ENCODE data around the gene MCTP2. TPM values are rescaled to one million over a fixed set of nuclear protein-coding genes. Genes with fewer than 3 reads are reported as not detected.

Gene MCTP2
- total RNA-seq, 1 donor from 2014 or later, result 93.2 TPM

DNA sequence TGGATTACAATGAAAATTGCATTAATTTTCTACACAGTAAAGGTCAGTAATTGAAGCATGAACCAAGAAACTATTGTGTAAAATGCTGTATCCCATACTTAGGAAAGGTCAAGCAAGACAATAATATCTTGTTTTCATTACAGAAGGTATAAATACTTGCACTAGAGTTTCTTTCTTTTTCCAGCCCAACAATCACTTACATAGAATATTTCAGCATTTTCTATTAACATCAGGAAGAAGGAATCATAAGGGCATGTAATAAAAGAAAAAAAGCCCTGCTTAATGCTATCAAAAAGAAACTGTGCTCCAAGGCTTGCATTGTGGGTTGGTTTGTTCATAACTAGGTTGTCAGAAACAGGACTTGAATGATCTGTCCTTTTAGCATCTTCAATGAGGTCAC is 215.1 kb downstream of the MCTP2 start:
- Mint-ChIP-seq H3K9me3 (no peaks in the 10 kb centered on the region), H3K4me3 (no peak overlapping the region), H3K36me3 (ENCODE audit: low read depth) (peaks cover 23% of the 10 kb centered on the region), H3K4me1 (ENCODE audit: low read depth) (no peaks in the 10 kb centered on the region), H3K27ac (no peak overlapping the region), H3K27me3 (ENCODE audit: insufficient read depth) (no peaks in the 10 kb centered on the region)
- intact Hi-C loops (cut with micrococcal nuclease), result no loop called here
- DNase-seq (ENCODE audit: low spot score), result no peak

DNA sequence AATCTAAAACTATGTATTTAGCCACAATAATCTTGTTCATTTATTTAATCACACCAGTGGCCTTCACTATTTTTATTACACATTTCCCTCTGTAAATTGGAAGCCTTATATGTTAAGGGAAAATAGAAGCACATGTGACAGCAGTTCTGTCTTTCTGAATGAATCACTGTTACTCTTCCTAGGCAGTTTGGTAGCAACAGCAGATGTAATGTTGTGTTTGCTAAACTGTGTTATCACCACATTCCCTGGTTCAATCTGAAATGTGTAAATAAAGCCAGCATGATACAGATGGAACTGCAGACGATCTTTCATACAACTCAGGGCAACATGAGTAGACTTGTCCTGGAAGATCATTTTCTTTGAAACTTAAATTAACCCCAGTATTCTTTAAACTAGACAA is 220.1 kb downstream of the MCTP2 start:
- Mint-ChIP-seq H3K4me1 (ENCODE audit: low read depth) (no peaks in the 10 kb centered on the region), H3K27ac (no peak overlapping the region), H3K27me3 (ENCODE audit: insufficient read depth) (no peaks in the 10 kb centered on the region), H3K9me3 (no peaks in the 10 kb centered on the region), H3K36me3 (ENCODE audit: low read depth) (peaks cover 8% of the 10 kb centered on the region), H3K4me3 (no peak overlapping the region)
- intact Hi-C loops (cut with micrococcal nuclease), result no loop called here
- no peak for DNase-seq (ENCODE audit: low spot score)

- H3K4me1 Mint-ChIP-seq (ENCODE audit: low read depth), result no peaks in the 10 kb centered on the region
- peaks cover 18% of the 10 kb centered on the region for H3K36me3 Mint-ChIP-seq (ENCODE audit: low read depth)
- no peak overlapping the region for H3K4me3 Mint-ChIP-seq
- DNase-seq (ENCODE audit: low spot score), result no peak
- no peaks in the 10 kb centered on the region for H3K9me3 Mint-ChIP-seq
- intact Hi-C loops (cut with micrococcal nuclease), result no loop called here
- no peaks in the 10 kb centered on the region for H3K27me3 Mint-ChIP-seq (ENCODE audit: insufficient read depth)
- H3K27ac Mint-ChIP-seq, result no peak overlapping the region
Observed at GRCh38 chr15:94453227-94453988, 222.0 kb downstream of the MCTP2 start.

DNA sequence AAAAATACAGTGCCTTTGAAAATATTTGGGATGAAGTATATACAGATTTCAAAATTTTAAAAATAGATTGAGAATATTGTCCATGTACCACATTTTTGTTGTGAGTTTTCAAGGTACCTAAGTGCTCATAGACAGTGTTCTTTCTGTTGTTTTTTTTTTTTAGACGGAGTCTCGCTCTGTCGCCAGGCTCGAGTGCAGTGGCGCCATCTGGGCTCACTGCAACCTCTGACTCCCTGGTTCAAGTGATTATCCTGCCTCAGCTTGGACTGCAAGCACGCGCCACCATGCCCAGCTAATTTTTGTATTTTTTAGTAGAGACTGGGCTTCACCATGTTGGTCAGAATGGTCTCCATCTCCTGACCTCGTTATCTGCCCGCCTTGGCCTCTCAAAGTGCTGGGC is 223.9 kb downstream of the MCTP2 start:
- Mint-ChIP-seq H3K9me3 (no peaks in the 10 kb centered on the region), H3K27me3 (ENCODE audit: insufficient read depth) (no peaks in the 10 kb centered on the region), H3K27ac (no peak overlapping the region), H3K4me1 (ENCODE audit: low read depth) (no peaks in the 10 kb centered on the region), H3K36me3 (ENCODE audit: low read depth) (peaks cover 28% of the 10 kb centered on the region), H3K4me3 (no peak overlapping the region)
- intact Hi-C loops (cut with micrococcal nuclease), result no loop called here
- DNase-seq (ENCODE audit: low spot score), result no peak

GRCh38 chr15:94456226-94456625 is 224.9 kb downstream of the MCTP2 start:
- no peak overlapping the region for H3K4me3 Mint-ChIP-seq
- intact Hi-C loops (cut with micrococcal nuclease), result no loop called here
- H3K4me1 Mint-ChIP-seq (ENCODE audit: low read depth), result no peaks in the 10 kb centered on the region
- peaks cover 30% of the 10 kb centered on the region for H3K36me3 Mint-ChIP-seq (ENCODE audit: low read depth)
- no peak overlapping the region for H3K27ac Mint-ChIP-seq
- no peaks in the 10 kb centered on the region for H3K9me3 Mint-ChIP-seq
- no peaks in the 10 kb centered on the region for H3K27me3 Mint-ChIP-seq (ENCODE audit: insufficient read depth)
- DNase-seq (ENCODE audit: low spot score), result no peak

DNA sequence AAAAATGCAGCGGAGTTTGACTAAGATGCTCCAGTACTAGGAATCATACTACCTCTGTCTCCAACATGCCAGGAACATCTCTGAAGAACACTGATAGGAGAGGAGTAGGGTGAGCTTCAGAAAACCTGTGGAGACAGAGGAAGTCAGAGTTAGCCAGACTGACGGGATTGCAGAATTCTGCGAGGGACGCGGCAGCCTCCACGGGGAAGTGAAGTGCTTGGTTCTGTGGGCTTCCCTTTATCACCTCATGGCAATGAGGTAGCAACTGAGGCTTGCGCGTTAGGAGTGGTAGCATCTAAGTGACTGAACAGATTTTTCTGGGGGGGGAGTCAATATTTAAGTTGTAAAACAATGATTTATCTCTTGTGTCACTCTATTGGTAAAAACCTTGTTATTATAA is 226.3 kb downstream of the MCTP2 start:
- Mint-ChIP-seq H3K4me1 (ENCODE audit: low read depth) (no peaks in the 10 kb centered on the region), H3K9me3 (no peaks in the 10 kb centered on the region), H3K36me3 (ENCODE audit: low read depth) (peaks cover 30% of the 10 kb centered on the region), H3K27me3 (ENCODE audit: insufficient read depth) (no peaks in the 10 kb centered on the region), H3K4me3 (no peak overlapping the region), H3K27ac (no peak overlapping the region)
- DNase-seq (ENCODE audit: low spot score), result no peak
- intact Hi-C loops (cut with micrococcal nuclease), result no loop called here

DNA sequence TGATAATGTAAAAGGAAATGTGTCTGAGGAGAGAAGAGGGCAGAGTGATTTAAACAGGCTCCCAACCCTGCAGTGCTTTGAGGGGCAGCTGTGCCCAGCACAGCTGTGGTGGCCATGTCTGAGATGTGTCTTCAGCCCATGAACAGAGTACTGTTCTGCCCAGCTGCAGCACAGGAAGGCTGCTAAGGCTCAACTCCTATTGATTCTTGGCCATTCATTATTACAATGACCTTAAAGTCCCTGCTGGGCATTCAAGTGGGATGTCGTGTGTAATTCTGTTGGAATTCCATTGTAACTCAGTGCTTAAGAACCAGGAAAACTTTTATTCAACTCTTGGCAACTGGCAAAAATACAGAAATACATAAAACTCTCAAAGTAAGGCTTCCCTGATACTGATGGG is 229.3 kb downstream of the MCTP2 start:
- intact Hi-C loops (cut with micrococcal nuclease), result no loop called here
- Mint-ChIP-seq H3K4me1 (ENCODE audit: low read depth) (no peaks in the 10 kb centered on the region), H3K4me3 (no peak overlapping the region), H3K27me3 (ENCODE audit: insufficient read depth) (no peaks in the 10 kb centered on the region), H3K9me3 (no peaks in the 10 kb centered on the region), H3K27ac (no peak overlapping the region), H3K36me3 (ENCODE audit: low read depth) (peaks cover 30% of the 10 kb centered on the region)
- DNase-seq (ENCODE audit: low spot score), result no peak

- no peaks in the 10 kb centered on the region for H3K27me3 Mint-ChIP-seq (ENCODE audit: insufficient read depth)
- H3K36me3 Mint-ChIP-seq (ENCODE audit: low read depth), result peaks cover 19% of the 10 kb centered on the region
- no peak for DNase-seq (ENCODE audit: low spot score)
- no peaks in the 10 kb centered on the region for H3K9me3 Mint-ChIP-seq
- H3K4me1 Mint-ChIP-seq (ENCODE audit: low read depth), result no peaks in the 10 kb centered on the region
- intact Hi-C loops (cut with micrococcal nuclease), result no loop called here
- no peak overlapping the region for H3K27ac Mint-ChIP-seq
- H3K4me3 Mint-ChIP-seq, result no peak overlapping the region
Observed at GRCh38 chr15:94467034-94467433, 235.7 kb downstream of the MCTP2 start.

- peaks cover 32% of the 10 kb centered on the region for H3K36me3 Mint-ChIP-seq (ENCODE audit: low read depth)
- no peak for DNase-seq (ENCODE audit: low spot score)
- intact Hi-C loops (cut with micrococcal nuclease), result no loop called here
- no peaks in the 10 kb centered on the region for H3K9me3 Mint-ChIP-seq
- no peaks in the 10 kb centered on the region for H3K27me3 Mint-ChIP-seq (ENCODE audit: insufficient read depth)
- no peak overlapping the region for H3K27ac Mint-ChIP-seq
- H3K4me3 Mint-ChIP-seq, result no peak overlapping the region
- H3K4me1 Mint-ChIP-seq (ENCODE audit: low read depth), result no peaks in the 10 kb centered on the region
Observed at GRCh38 chr15:94470492-94470891, 239.1 kb downstream of the MCTP2 start.

- Mint-ChIP-seq H3K36me3 (ENCODE audit: low read depth) (peaks cover 55% of the 10 kb centered on the region), H3K4me1 (ENCODE audit: low read depth) (no peaks in the 10 kb centered on the region), H3K4me3 (no peak overlapping the region), H3K27me3 (ENCODE audit: insufficient read depth) (no peaks in the 10 kb centered on the region), H3K27ac (no peak overlapping the region), H3K9me3 (no peaks in the 10 kb centered on the region)
- DNase-seq (ENCODE audit: low spot score), result no peak
- intact Hi-C loops (cut with micrococcal nuclease), result no loop called here
Observed at GRCh38 chr15:94476686-94477085, 245.3 kb downstream of the MCTP2 start.

- H3K4me3 Mint-ChIP-seq, result no peak overlapping the region
- peaks cover 6% of the 10 kb centered on the region for H3K9me3 Mint-ChIP-seq
- DNase-seq (ENCODE audit: low spot score), result no peak
- no peaks in the 10 kb centered on the region for H3K4me1 Mint-ChIP-seq (ENCODE audit: low read depth)
- H3K27ac Mint-ChIP-seq, result no peak overlapping the region
- H3K36me3 Mint-ChIP-seq (ENCODE audit: low read depth), result peaks cover 62% of the 10 kb centered on the region
- intact Hi-C loops (cut with micrococcal nuclease), result no loop called here
- H3K27me3 Mint-ChIP-seq (ENCODE audit: insufficient read depth), result no peaks in the 10 kb centered on the region
Observed at GRCh38 chr15:94477913-94478553, 246.7 kb downstream of the MCTP2 start.

- no peak for DNase-seq (ENCODE audit: low spot score)
- Mint-ChIP-seq H3K4me3 (no peak overlapping the region), H3K27me3 (ENCODE audit: insufficient read depth) (no peaks in the 10 kb centered on the region), H3K27ac (no peak overlapping the region), H3K4me1 (ENCODE audit: low read depth) (no peaks in the 10 kb centered on the region), H3K9me3 (peaks cover 6% of the 10 kb centered on the region), H3K36me3 (ENCODE audit: low read depth) (peaks cover 57% of the 10 kb centered on the region)
- intact Hi-C loops (cut with micrococcal nuclease), result no loop called here
Observed at GRCh38 chr15:94478763-94479162, 247.4 kb downstream of the MCTP2 start.

GRCh38 chr15:94480289-94480834 is 249.0 kb downstream of the MCTP2 start:
- intact Hi-C loops (cut with micrococcal nuclease), result no loop called here
- Mint-ChIP-seq H3K27ac (no peak overlapping the region), H3K27me3 (ENCODE audit: insufficient read depth) (no peaks in the 10 kb centered on the region), H3K4me1 (ENCODE audit: low read depth) (no peaks in the 10 kb centered on the region), H3K4me3 (no peak overlapping the region), H3K9me3 (peaks cover 6% of the 10 kb centered on the region), H3K36me3 (ENCODE audit: low read depth) (peaks cover 52% of the 10 kb centered on the region)
- no peak for DNase-seq (ENCODE audit: low spot score)
